GM21390 (cell line): ENCODE results near the gene CNPY3.

Experiments used
- ATAC-seq: cut with Tn5 transposase; IDR thresholded peaks from one replicate; pipeline ENCODE4 v1.9.1; 2021; ENCODE audit not compliant: unreplicated experiment

The CNPY3 gene

GRCh38 chr6:42978839-42979522, 49.7 kb downstream of the CNPY3 start, which contains the start of gene PEX6:
Gene PEX6 (minus strand): TSS chr6:42979181. CDS start chr6:42979150, 31 bp downstream.
- peak; percentile 90 for ATAC-seq

- no peak for ATAC-seq
Observed at GRCh38 chr6:42979523-42980177, 50.4 kb downstream of the CNPY3 start.

- ATAC-seq = no peak
Observed at GRCh38 chr6:42981836-42982235, 52.6 kb downstream of the CNPY3 start.

GRCh38 chr6:42984001-42984923, 55.0 kb downstream of the CNPY3 start, which contains the start of gene PPP2R5D:
Gene PPP2R5D (plus strand): TSS chr6:42984570. CDS start chr6:42984678, 108 bp downstream.
- ATAC-seq = peak; percentile 91

GRCh38 chr6:42984924-42985475, 55.7 kb downstream of the CNPY3 start:
- ATAC-seq = no peak

GRCh38 chr6:42987533-42988451, 58.5 kb downstream of the CNPY3 start:
- ATAC-seq = no peak

- ATAC-seq = no peak
Observed at GRCh38 chr6:42988486-42989020, 59.3 kb downstream of the CNPY3 start.
